Mucosa of descending colon (tissue), 3 donors: ENCODE measurements around the gene PDC. TPM values are rescaled to one million over a fixed set of nuclear protein-coding genes. Genes with fewer than 3 reads are reported as not detected.
A peak's percentile ranks its signal among the peaks of the same experiment; 100 is the strongest.

Source experiments
- ATAC-seq: fragments of 200-7000 bp; cut with Tn5 transposase; one replicate; pipeline ENCODE4 v1.9.1; 2020; ENCODE audit warnings: mild to moderate bottlenecking, moderate library complexity
- DNase-seq, 3 donors: peaks; one replicate each; pipeline ENCODE4 v3.0.0-alpha.2; 2020
- H3K36me3 ChIP-seq: fragments of 200-600 bp; one replicate; pipeline ENCODE4 v1.8.0; 2021; ENCODE audit warnings: low read depth, mild to moderate bottlenecking
- H3K4me1 ChIP-seq: fragments of 200-600 bp; one replicate; pipeline ENCODE4 v1.8.0; 2021; ENCODE audit warnings: low read depth, mild to moderate bottlenecking
- H3K4me3 ChIP-seq: fragments of 200-600 bp; one replicate; pipeline ENCODE4 v1.8.0; 2021; ENCODE audit warnings: mild to moderate bottlenecking
- H3K9me3 ChIP-seq: fragments of 200-600 bp; one replicate; pipeline ENCODE4 v1.8.0; 2021; ENCODE audit warnings: mild to moderate bottlenecking
- intact Hi-C, 2 donors: fragments of 100-400 bp; cut with DNase I in 1 of 2; cut with micrococcal nuclease in 1 of 2; formaldehyde crosslinking; loops; one replicate each; pipeline versions ENCODE4 v1.11.0 to v1.11.1; 2022; cut with DNase I, micrococcal nuclease
- total RNA-seq, 3 donors: library from RNA; stranded (reverse); fragmentation: NEBNext Ultra II Directional in 2 of 3; extraction: Animal tissue kit (Norgen Biotek cat#: 25700) in 2 of 3; gene quantifications; one replicate each; pipeline versions ENCODE4 v1.2.1 to v1.2.4, GENCODE V29; 2021 to 2023
- TF ChIP-seq, protein P1 (sequence below): fragments of 200-600 bp; IDR thresholded peaks from one replicate; pipeline ENCODE4 v1.8.0; 2022; ENCODE audit warnings: antibody characterized with exemption, mild to moderate bottlenecking
- donor health status: DM: no; HTN: no; CAD: no; lungs with moderate emphysema.
- donor health status: DM: no; HTN: no; CAD: no.
- donor health status: DM: no; HTN: yes; CAD: no.

PDC gene
- total RNA-seq, 3 donors from 2014 or later = not detected

DNA sequence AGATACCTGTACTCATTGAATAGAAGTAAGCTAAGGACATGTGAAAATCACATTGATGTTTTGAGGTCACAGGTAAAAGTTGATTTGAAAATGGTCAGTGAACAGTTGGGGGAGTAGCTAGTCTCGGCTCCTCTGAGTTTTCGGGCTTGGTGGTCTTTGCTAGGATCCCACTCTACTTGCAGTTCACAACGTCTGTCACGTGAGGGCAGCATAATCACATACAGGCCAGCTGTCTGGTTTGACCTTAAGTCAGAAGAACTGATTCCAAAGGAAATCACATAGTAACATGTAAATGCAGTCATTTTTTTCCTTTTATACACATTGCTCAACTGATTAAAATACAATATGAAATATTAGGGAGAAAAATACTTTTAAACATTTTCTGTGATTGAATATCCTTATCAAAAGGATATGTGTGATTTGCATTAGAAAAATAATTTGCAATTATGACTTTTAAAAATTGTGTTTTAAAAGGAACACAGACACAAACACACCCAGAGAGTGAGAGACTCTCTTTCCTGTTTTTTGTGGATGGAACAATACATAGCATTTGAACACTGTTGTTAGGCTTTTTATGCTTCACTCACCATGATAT, 21.8 kb upstream of the PDC start:
- H3K36me3 ChIP-seq = no peaks in the 10 kb centered on the region
- TF ChIP-seq, protein P1, sequence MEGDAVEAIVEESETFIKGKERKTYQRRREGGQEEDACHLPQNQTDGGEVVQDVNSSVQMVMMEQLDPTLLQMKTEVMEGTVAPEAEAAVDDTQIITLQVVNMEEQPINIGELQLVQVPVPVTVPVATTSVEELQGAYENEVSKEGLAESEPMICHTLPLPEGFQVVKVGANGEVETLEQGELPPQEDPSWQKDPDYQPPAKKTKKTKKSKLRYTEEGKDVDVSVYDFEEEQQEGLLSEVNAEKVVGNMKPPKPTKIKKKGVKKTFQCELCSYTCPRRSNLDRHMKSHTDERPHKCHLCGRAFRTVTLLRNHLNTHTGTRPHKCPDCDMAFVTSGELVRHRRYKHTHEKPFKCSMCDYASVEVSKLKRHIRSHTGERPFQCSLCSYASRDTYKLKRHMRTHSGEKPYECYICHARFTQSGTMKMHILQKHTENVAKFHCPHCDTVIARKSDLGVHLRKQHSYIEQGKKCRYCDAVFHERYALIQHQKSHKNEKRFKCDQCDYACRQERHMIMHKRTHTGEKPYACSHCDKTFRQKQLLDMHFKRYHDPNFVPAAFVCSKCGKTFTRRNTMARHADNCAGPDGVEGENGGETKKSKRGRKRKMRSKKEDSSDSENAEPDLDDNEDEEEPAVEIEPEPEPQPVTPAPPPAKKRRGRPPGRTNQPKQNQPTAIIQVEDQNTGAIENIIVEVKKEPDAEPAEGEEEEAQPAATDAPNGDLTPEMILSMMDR = peak; percentile 48
- DNase-seq (peak in 1 of 3 donors; percentile 52), ATAC-seq (peak; percentile 58)
- intact Hi-C loops = loop anchor here in 1 of 2 donors (10.0 kb wide), 1 partner anchor 502 kb away; no protein-coding TSS in a partner anchor
- no peaks in the 10 kb centered on the region for H3K4me1 ChIP-seq
- H3K9me3 ChIP-seq = no peaks in the 10 kb centered on the region
- H3K4me3 ChIP-seq = no peak overlapping the region

DNA sequence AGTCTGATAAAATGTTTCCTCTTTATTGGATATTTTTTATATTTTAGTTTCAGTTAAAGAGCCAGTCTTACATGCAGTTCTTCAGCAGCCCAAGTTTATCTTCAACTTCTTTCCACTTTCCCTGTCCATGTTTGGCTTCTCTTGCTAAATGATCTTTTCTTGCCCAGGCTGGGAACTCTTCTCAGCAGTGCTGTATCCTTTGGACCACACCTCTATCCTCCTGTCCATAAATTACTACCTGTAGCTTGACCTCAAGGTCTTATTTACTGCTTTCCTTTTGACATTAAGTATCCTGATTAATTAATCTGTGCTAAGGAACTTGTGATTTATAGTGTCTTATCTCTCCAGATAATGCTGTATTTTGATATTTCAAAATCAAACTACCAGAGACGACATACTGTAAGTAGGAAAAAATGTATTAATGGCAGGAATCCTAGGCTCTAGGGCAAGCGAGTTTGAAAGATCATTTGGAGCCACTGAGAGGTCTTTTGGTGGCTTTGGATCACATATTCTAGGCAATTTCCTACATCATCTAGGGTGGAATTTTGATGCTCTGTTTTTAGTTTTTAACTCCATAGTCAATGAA, 20.5 kb upstream of the PDC start:
- no peaks in the 10 kb centered on the region for H3K36me3 ChIP-seq
- TF ChIP-seq, protein P1 = no peak
- ATAC-seq (no peak), DNase-seq (no peak)
- intact Hi-C loops = loop anchor here in 1 of 2 donors (10.0 kb wide), 1 partner anchor 503 kb away; no protein-coding TSS in a partner anchor
- H3K4me1 ChIP-seq = no peaks in the 10 kb centered on the region
- no peak overlapping the region for H3K4me3 ChIP-seq
- H3K9me3 ChIP-seq = no peaks in the 10 kb centered on the region

DNA sequence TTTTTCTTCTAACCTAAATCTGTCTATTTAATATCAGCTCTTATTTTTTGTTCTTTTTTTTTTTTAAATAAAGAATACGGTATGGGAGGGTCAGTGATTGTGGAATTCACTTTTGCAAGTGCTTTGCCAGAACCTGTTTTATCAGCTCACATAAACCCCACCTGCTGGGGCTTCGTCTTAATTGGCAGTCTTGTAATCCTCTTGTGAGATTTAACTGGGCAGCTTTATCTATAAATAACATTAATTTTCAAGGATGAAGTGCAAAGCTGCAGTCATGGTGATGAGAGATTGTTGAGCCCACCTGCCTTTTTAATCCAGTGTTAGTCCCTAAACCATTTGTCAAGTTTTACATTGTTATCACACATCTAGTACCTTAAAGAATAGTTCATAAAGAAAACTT, 18.2 kb upstream of the PDC start:
- Histone ChIP-seq H3K9me3 (no peaks in the 10 kb centered on the region), H3K36me3 (no peaks in the 10 kb centered on the region), H3K4me1 (no peaks in the 10 kb centered on the region), H3K4me3 (no peak overlapping the region)
- TF ChIP-seq, protein P1 = no peak
- ATAC-seq (no peak), DNase-seq (no peak)
- intact Hi-C loops = no loop called here

DNA sequence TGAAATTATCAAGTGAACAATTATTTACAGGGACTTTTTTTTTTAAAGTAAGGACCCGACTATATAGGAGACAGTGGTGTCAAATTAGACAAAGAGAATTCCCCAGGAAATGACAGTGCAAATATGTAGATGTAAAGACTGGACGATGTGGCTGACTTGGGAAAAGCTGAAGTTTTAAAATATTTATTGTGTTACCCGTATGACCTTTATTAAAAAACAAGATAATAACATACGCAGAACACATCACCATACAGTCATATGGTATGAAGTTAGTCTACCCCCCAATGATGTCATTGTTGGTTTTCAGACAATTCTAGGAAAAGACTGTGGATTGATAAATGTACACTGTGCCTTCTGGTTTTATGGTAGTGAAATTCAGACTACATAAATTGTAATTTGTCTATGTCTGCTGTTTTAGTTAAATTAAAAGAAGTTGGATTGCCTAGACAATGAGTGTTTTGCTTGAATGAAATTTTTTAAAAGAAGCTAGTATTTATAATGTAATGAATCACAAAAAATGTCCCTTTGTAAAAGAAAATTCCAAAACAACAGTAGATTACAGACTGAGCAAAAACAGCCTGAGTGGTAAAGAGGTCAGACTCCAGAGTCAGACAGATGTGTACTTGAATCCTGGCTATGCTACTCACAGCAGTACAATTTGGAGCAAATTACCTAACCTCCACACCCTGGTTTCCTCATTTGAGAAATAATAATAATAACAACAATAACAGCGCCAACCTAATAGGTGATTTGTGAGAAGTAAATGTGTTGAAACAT, 15.5 kb upstream of the PDC start:
- TF ChIP-seq, protein P1 = no peak
- DNase-seq = no peak
- no peaks in the 10 kb centered on the region for H3K4me1 ChIP-seq
- H3K4me3 ChIP-seq = no peak overlapping the region
- no peaks in the 10 kb centered on the region for H3K9me3 ChIP-seq
- H3K36me3 ChIP-seq = no peaks in the 10 kb centered on the region
- no peak for ATAC-seq
- intact Hi-C loops = no loop called here

DNA sequence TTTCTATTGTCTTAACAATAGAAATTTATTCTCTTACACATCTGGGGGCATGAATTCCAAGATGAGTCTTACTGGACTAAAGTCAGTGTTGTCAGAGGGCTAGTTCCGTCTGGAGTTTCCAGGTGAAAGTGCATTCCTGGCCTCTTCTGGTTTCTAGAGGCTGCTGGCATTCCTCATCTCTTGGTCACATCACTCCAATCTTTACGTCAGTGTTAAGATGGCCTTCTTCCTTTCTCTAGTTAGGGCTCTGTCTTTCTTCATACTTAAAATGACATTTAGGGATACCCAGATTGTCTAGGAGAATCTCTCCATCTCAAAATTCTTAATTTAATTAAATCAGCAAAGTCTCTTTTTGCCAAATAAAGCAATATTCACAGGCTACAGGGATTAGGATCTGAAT, 13.3 kb upstream of the PDC start:
- TF ChIP-seq, protein P1 = no peak
- Histone ChIP-seq H3K4me3 (no peak overlapping the region), H3K9me3 (no peaks in the 10 kb centered on the region), H3K4me1 (no peaks in the 10 kb centered on the region), H3K36me3 (no peaks in the 10 kb centered on the region)
- no peak for DNase-seq
- no peak for ATAC-seq
- intact Hi-C loops = no loop called here
